ENCODE results near the gene PSRC1.

DNA sequence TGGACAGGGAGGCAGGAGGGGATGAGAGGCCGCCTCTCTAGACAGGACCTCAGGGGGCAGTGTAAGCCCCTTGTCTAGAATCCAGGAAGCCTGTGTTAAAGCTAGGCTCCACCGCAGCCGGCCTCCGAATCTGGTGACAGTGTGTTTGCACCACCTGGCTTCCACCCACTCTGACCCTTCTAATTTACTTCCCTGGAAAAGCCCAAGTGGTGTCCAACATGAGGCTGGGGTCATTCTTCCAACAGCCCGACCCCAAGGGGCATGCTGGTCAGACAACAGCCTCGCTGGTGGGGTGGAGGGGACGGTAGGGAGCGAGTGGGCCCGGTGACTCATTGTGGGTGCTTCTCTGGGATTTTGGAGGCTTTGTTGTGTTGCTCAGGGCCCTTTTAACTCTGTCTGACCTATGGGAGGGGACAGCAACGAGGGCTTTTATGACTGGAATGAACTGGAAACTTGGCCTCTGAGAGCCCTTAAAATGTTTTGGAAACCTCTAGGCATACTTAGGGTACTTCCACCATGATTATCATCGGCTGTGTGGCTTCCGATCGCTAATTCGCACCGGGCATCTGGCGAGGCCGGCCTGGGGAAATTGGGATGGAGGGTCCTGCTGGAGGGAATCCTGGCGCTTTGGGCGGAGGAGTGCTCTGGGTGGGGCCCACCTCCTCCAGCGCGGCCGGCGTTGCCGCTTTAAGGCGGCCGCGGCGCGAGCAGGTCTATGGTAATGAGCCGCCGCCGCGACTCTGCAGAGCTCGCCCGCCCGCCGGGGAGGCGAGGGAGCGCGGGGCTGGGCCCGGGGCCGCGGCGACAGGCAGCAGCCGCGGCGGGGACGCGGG is 33.9 kb downstream of the PSRC1 start, which contains the start of gene CELSR2:
- TF ChIP-seq, protein P1, sequence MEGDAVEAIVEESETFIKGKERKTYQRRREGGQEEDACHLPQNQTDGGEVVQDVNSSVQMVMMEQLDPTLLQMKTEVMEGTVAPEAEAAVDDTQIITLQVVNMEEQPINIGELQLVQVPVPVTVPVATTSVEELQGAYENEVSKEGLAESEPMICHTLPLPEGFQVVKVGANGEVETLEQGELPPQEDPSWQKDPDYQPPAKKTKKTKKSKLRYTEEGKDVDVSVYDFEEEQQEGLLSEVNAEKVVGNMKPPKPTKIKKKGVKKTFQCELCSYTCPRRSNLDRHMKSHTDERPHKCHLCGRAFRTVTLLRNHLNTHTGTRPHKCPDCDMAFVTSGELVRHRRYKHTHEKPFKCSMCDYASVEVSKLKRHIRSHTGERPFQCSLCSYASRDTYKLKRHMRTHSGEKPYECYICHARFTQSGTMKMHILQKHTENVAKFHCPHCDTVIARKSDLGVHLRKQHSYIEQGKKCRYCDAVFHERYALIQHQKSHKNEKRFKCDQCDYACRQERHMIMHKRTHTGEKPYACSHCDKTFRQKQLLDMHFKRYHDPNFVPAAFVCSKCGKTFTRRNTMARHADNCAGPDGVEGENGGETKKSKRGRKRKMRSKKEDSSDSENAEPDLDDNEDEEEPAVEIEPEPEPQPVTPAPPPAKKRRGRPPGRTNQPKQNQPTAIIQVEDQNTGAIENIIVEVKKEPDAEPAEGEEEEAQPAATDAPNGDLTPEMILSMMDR (conservative IDR thresholded peaks at IDR 0.05; ENCODE audit: low read length), result no peak
- no peak for TF ChIP-seq EZH2phosphoT487 (IDR thresholded peaks at IDR 0.05; ENCODE audit: borderline replicate concordance, low read depth, low read length)

Data from OCI-LY7 (cell line).